Mucosa of descending colon (tissue), 3 donors: ENCODE results near the gene PLSCR3. TPM values are rescaled to one million over a fixed set of nuclear protein-coding genes. Genes with fewer than 3 reads are reported as not detected.

Experiments
- ATAC-seq: fragments of 200-7000 bp; cut with Tn5 transposase; one replicate; pipeline ENCODE4 v1.9.1; 2020; ENCODE audit warnings: mild to moderate bottlenecking, moderate library complexity
- DNase-seq, 3 donors: peaks; one replicate each; pipeline ENCODE4 v3.0.0-alpha.2; 2020
- H3K36me3 ChIP-seq: fragments of 200-600 bp; one replicate; pipeline ENCODE4 v1.8.0; 2021; ENCODE audit warnings: low read depth, mild to moderate bottlenecking
- H3K4me1 ChIP-seq: fragments of 200-600 bp; one replicate; pipeline ENCODE4 v1.8.0; 2021; ENCODE audit warnings: low read depth, mild to moderate bottlenecking
- H3K4me3 ChIP-seq: fragments of 200-600 bp; one replicate; pipeline ENCODE4 v1.8.0; 2021; ENCODE audit warnings: mild to moderate bottlenecking
- H3K9me3 ChIP-seq: fragments of 200-600 bp; one replicate; pipeline ENCODE4 v1.8.0; 2021; ENCODE audit warnings: mild to moderate bottlenecking
- intact Hi-C, 2 donors: fragments of 100-400 bp; cut with DNase I in 1 of 2; cut with micrococcal nuclease in 1 of 2; formaldehyde crosslinking; loops; one replicate each; pipeline versions ENCODE4 v1.11.0 to v1.11.1; 2022; cut with DNase I, micrococcal nuclease
- total RNA-seq, 3 donors: library from RNA; stranded (reverse); fragmentation: NEBNext Ultra II Directional in 2 of 3; extraction: Animal tissue kit (Norgen Biotek cat#: 25700) in 2 of 3; gene quantifications; one replicate each; pipeline versions ENCODE4 v1.2.1 to v1.2.4, GENCODE V29; 2021 to 2023
- TF ChIP-seq, protein P1 (sequence below): fragments of 200-600 bp; IDR thresholded peaks from one replicate; pipeline ENCODE4 v1.8.0; 2022; ENCODE audit warnings: antibody characterized with exemption, mild to moderate bottlenecking
- donor health status: DM: no; HTN: no; CAD: no; lungs with moderate emphysema.
- donor health status: DM: no; HTN: no; CAD: no.
- donor health status: DM: no; HTN: yes; CAD: no.

Gene PLSCR3
- total RNA-seq, 3 donors from 2014 or later: 5.5 to 21.6 (median 16.4) TPM

DNA sequence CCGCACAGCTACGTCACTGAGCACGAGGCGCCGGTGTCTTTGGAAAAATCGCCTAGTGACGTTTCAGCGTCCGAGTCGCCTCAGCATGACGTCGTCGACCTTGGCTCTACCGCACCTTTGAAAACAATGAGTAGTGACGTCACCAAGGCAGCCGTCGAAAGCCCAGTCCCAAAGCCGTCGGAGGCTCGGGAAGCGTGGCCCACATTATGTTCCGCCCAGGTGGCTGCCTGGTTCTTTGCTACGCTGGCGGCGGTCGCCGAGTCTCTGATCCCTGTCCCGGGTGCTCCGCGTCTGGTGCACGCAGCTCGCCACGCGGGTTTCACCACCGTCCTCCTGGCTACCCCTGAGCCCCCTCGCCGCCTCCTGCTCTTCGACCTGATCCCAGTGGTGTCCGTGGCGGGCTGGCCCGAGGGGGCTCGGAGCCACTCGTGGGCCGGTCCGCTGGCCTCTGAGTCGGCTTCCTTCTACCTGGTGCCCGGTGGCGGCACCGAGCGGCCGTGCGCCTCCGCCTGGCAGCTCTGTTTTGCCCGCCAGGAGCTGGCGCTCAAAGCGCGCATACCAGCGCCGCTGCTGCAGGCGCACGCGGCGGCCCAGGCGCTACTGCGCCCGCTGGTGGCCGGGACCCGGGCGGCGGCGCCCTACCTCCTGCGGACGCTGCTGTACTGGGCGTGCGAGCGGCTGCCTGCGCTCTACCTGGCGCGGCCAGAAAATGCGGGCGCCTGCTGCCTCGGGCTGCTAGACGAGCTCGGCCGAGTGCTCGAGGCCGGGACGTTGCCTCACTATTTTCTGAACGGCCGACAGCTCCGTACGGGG lies 42.4 kb upstream of the PLSCR3 start:
- intact Hi-C loops: no loop called here
- ATAC-seq (peak; percentile 84), DNase-seq (peak; percentile 87 to 91 (median 90))
- Histone ChIP-seq H3K9me3 (no peaks in the 10 kb centered on the region), H3K4me3 (peak overlapping the region; percentile 3), H3K4me1 (peaks cover 26% of the 10 kb centered on the region), H3K36me3 (no peaks in the 10 kb centered on the region)
- TF ChIP-seq, protein P1, sequence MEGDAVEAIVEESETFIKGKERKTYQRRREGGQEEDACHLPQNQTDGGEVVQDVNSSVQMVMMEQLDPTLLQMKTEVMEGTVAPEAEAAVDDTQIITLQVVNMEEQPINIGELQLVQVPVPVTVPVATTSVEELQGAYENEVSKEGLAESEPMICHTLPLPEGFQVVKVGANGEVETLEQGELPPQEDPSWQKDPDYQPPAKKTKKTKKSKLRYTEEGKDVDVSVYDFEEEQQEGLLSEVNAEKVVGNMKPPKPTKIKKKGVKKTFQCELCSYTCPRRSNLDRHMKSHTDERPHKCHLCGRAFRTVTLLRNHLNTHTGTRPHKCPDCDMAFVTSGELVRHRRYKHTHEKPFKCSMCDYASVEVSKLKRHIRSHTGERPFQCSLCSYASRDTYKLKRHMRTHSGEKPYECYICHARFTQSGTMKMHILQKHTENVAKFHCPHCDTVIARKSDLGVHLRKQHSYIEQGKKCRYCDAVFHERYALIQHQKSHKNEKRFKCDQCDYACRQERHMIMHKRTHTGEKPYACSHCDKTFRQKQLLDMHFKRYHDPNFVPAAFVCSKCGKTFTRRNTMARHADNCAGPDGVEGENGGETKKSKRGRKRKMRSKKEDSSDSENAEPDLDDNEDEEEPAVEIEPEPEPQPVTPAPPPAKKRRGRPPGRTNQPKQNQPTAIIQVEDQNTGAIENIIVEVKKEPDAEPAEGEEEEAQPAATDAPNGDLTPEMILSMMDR: peak; percentile 80

DNA sequence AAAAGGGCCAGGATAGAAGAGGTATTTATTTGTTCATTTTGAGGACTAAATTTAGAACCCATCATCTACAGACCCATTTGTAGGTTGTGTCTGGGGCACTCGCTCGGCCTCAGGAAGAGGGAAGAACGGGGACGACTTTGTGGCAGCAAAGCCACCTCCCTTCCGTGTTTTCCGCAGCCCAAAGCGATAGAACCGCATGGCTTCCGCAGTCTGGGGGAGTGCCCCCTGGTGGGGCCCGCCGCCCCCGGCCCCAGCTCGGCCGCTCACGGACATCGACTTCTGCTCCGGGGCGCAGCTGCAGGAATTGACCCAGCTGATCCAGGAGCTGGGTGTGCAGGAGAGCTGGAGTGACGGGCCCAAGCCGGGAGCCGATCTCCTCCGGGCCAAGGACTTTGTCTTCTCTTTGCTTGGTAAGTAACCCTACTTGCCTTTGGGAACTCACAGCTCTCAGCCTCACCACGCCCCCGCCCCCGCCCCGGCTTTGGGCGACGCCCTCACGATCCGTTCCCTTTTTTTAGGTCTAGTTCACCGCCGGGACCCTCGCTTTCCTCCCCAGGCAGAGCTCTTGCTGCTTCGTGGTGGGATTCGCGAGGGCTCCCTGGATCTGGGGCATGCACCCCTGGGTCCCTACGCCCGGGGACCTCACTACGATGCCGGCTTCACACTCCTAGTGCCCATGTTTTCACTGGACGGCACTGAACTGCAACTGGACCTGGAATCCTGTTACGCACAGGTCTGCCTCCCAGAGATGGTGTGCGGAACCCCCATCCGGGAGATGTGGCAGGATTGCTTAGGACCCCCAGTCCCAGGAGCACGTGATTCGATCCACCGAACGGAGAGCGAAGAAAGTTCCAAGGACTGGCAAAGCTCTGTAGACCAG lies 41.6 kb upstream of the PLSCR3 start:
- peaks cover 26% of the 10 kb centered on the region for H3K4me1 ChIP-seq
- H3K4me3 ChIP-seq: peak overlapping the region; percentile 32
- intact Hi-C loops: loop anchor here in 1 of 2 donors (2.0 kb wide), 1 partner anchor 125 kb away; the partner anchor contains the start of gene SENP3
- H3K36me3 ChIP-seq: no peaks in the 10 kb centered on the region
- TF ChIP-seq, protein P1: no peak
- DNase-seq (peak; percentile 71 to 83 (median 78)), ATAC-seq (peak; percentile 46)
- no peaks in the 10 kb centered on the region for H3K9me3 ChIP-seq

DNA sequence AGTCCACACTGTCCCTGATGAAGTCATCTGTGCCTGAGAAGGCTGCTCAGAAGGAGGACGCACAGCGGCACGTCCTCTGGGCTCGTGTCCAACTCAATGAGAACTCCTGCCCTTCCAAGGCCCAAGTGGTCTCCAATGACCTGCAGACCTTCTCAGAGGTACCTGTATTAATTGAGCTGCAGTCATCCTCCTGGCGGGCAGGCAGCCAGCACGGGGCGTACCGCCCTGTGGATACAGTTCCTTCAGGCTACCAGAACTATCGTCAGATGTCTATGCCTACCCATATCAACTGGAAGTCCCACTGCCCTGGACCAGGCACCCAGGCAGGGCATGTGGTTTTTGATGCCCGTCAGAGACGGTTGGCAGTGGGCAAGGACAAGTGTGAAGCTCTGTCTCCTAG lies 38.0 kb upstream of the PLSCR3 start:
- ATAC-seq (no peak), DNase-seq (no peak)
- H3K9me3 ChIP-seq: no peaks in the 10 kb centered on the region
- H3K36me3 ChIP-seq: no peaks in the 10 kb centered on the region
- TF ChIP-seq, protein P1: no peak
- H3K4me3 ChIP-seq: no peak overlapping the region
- intact Hi-C loops: no loop called here
- peaks cover 3% of the 10 kb centered on the region for H3K4me1 ChIP-seq

DNA sequence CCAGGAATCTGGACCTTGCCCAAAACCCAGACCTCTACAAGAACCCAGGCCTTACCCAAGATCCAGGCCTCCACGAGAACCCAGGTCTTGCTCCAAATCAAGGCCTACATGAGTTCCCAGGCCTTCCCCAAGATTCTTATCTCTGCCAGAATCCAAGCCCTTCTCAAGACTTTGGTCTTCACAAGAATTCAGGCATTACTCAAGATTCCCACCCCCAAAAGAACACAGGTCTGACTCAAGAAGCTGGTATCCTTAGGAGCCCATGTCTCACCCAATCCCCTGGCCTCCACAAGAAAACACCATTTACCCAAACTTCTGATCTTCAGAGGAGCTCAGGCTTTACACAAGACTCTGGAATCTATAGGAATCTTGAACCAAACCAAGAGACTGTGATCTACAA lies 36.9 kb upstream of the PLSCR3 start:
- no peaks in the 10 kb centered on the region for H3K36me3 ChIP-seq
- TF ChIP-seq, protein P1: no peak
- no peaks in the 10 kb centered on the region for H3K4me1 ChIP-seq
- H3K4me3 ChIP-seq: no peak overlapping the region
- DNase-seq: no peak
- no peaks in the 10 kb centered on the region for H3K9me3 ChIP-seq
- no peak for ATAC-seq
- intact Hi-C loops: no loop called here

DNA sequence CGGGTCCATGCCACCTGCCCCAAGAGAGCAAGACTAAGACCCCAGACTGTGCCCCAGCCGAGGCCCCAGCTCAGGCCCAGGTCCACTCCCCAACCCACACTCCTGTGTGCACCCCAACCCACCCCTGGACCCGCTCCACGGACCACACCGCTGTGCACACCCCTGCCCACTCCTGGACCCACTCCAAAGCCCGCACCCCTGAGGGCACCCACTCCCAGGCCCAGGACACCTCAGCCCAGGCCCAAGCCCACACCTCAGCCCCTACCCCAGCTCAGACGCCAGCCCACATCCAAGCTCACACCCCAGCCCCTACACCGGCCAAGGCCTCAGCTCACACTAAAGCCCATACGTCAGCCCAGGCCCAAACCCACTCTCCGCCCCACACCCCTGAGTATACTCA lies 35.4 kb upstream of the PLSCR3 start:
- Histone ChIP-seq H3K4me3 (no peak overlapping the region), H3K9me3 (no peaks in the 10 kb centered on the region), H3K36me3 (no peaks in the 10 kb centered on the region), H3K4me1 (no peaks in the 10 kb centered on the region)
- intact Hi-C loops: no loop called here
- ATAC-seq (no peak), DNase-seq (no peak)
- TF ChIP-seq, protein P1: no peak
